RWPE2 (cell line): ENCODE measurements around the gene CDH4.

Experiments used
- ATAC-seq: fragments of 200-7000 bp; cut with Tn5 transposase; 3 replicates; pipeline ENCODE4 v1.9.1; 2021; ENCODE audit warnings: low read depth
- DNase-seq: peaks from one replicate; pipeline ENCODE4 v3.0.0-alpha.2; 2020; ENCODE audit warnings: low spot score
- H3K27ac ChIP-seq: fragments of 450-650 bp; 2 replicates; pipeline ENCODE4 v1.5.1; 2017; ENCODE audit warnings: mild to moderate bottlenecking; ENCODE audit not compliant: poor library complexity, severe bottlenecking
- H3K27me3 ChIP-seq: fragments of 250-450 bp; sonication (Bioruptor Pico); 2 replicates; pipeline ENCODE4 v1.5.1; 2021; ENCODE audit warnings: mild to moderate bottlenecking, moderate library complexity; ENCODE audit not compliant: insufficient read depth, poor library complexity, severe bottlenecking
- H3K36me3 ChIP-seq: fragments of 250-450 bp; sonication (Bioruptor Pico); 2 replicates; pipeline ENCODE4 v1.5.1; 2020; ENCODE audit warnings: low read depth, mild to moderate bottlenecking, moderate library complexity
- H3K4me1 ChIP-seq: fragments of 250-450 bp; sonication (Bioruptor Pico); 2 replicates; pipeline ENCODE4 v1.5.1; 2021; ENCODE audit warnings: mild to moderate bottlenecking, moderate library complexity; ENCODE audit not compliant: insufficient read depth, poor library complexity, severe bottlenecking
- H3K4me3 ChIP-seq: fragments of 250-450 bp; sonication (Bioruptor Pico); 2 replicates; pipeline ENCODE4 v1.5.1; 2021; ENCODE audit warnings: mild to moderate bottlenecking, moderate library complexity; ENCODE audit not compliant: severe bottlenecking
- H3K9me3 ChIP-seq: fragments of 250-450 bp; sonication (Bioruptor Pico); 2 replicates; pipeline ENCODE4 v1.5.1; 2021; ENCODE audit warnings: mild to moderate bottlenecking, moderate library complexity; ENCODE audit not compliant: severe bottlenecking
- CTCF ChIP-seq: fragments of 450-650 bp; IDR thresholded peaks from one replicate; pipeline ENCODE4 v1.5.1; 2017; ENCODE audit warnings: mild to moderate bottlenecking, moderate library complexity; ENCODE audit not compliant: poor library complexity, severe bottlenecking

The CDH4 gene

GRCh38 chr20:61976263-61976643 is 724.2 kb downstream of the CDH4 start:
- H3K4me1 ChIP-seq, result no peaks in the 10 kb centered on the region
- H3K27ac ChIP-seq, result no peak overlapping the region
- peaks cover 25% of the 10 kb centered on the region for H3K36me3 ChIP-seq
- DNase-seq (peak; percentile 78), ATAC-seq (no peak)
- no peaks in the 10 kb centered on the region for H3K27me3 ChIP-seq
- H3K9me3 ChIP-seq, result no peaks in the 10 kb centered on the region
- TF ChIP-seq CTCF, result no peak
- H3K4me3 ChIP-seq, result no peak overlapping the region

GRCh38 chr20:61976644-61977418 is 724.8 kb downstream of the CDH4 start:
- Histone ChIP-seq H3K36me3 (peaks cover 25% of the 10 kb centered on the region), H3K4me1 (no peaks in the 10 kb centered on the region), H3K4me3 (no peak overlapping the region), H3K27ac (no peak overlapping the region), H3K9me3 (no peaks in the 10 kb centered on the region), H3K27me3 (no peaks in the 10 kb centered on the region)
- TF ChIP-seq CTCF, result no peak
- DNase-seq, result peak; percentile 80
- peak; percentile 10; the same call in 1 of the 3 replicates for ATAC-seq

GRCh38 chr20:61977419-61977786 is 725.3 kb downstream of the CDH4 start:
- DNase-seq, result peak; percentile 80
- H3K36me3 ChIP-seq, result peaks cover 21% of the 10 kb centered on the region
- no peak overlapping the region for H3K27ac ChIP-seq
- no peak overlapping the region for H3K4me3 ChIP-seq
- no peak for ATAC-seq
- no peaks in the 10 kb centered on the region for H3K4me1 ChIP-seq
- H3K27me3 ChIP-seq, result no peaks in the 10 kb centered on the region
- TF ChIP-seq CTCF, result no peak
- no peaks in the 10 kb centered on the region for H3K9me3 ChIP-seq

GRCh38 chr20:61978491-61978890 is 726.4 kb downstream of the CDH4 start:
- peak; percentile 57 for DNase-seq
- no peak for TF ChIP-seq CTCF
- Histone ChIP-seq H3K27ac (no peak overlapping the region), H3K4me1 (no peaks in the 10 kb centered on the region), H3K9me3 (no peaks in the 10 kb centered on the region), H3K27me3 (no peaks in the 10 kb centered on the region), H3K36me3 (peaks cover 18% of the 10 kb centered on the region), H3K4me3 (no peak overlapping the region)
- no peak for ATAC-seq

- H3K9me3 ChIP-seq, result no peaks in the 10 kb centered on the region
- TF ChIP-seq CTCF, result no peak
- DNase-seq (peak; percentile 80), ATAC-seq (no peak)
- H3K27me3 ChIP-seq, result no peaks in the 10 kb centered on the region
- H3K36me3 ChIP-seq, result peaks cover 12% of the 10 kb centered on the region
- H3K27ac ChIP-seq, result no peak overlapping the region
- H3K4me3 ChIP-seq, result no peak overlapping the region
- H3K4me1 ChIP-seq, result no peaks in the 10 kb centered on the region
Measured at GRCh38 chr20:61979090-61979489, 727.0 kb downstream of the CDH4 start.
